Measurements from ENCODE around the gene TVP23A. TPM values are rescaled to one million over a fixed set of nuclear protein-coding genes. Genes with fewer than 3 reads are reported as not detected.

Gene TVP23A
- total RNA-seq, 1 experiment from 2014 or later: 3.1 TPM

DNA sequence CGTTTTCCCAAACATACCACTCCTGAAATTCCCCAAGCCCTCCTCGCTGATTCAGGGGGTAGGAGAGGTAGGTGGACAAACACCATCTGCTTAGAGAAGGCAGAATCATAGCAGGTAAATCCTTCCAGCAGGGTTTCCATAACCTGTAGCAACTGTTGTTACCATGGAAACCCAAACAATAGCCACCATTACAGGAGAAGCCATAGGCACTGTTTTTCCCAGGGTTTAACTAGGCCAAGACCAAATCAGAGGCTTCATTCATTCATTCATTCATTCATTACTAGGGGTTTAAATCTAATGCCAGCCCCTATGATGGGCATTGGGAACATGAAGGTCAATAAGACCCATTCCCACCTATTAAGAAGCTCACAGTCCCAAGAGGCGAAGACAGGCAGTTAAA, 32.9 kb upstream of the TVP23A start:
- no peak overlapping the region for H4K8ac ChIP-seq (replicated peaks; ENCODE audit: insufficient read length, low read depth, low read length)
- H3K9ac ChIP-seq (ENCODE audit: extremely low read depth, insufficient read length, low read length): no peak overlapping the region
- H3K4ac ChIP-seq (ENCODE audit: low read depth, low read length): no peak overlapping the region
- H3K18ac ChIP-seq (ENCODE audit: insufficient read length, low read depth, low read length): no peak overlapping the region
- H3K9me3 Mint-ChIP-seq: no peaks in the 10 kb centered on the region
- H3K4me1 Mint-ChIP-seq: no peaks in the 10 kb centered on the region
- no peaks in the 10 kb centered on the region; the same call in 1 of the 2 replicates for H3K27me3 ChIP-seq (ENCODE audit: insufficient read depth, low read length)
- no peak overlapping the region for H3K23ac ChIP-seq (ENCODE audit: insufficient read length, low read depth, low read length)
- no peaks in the 10 kb centered on the region for H3K79me1 ChIP-seq (ENCODE audit: insufficient read depth, low read depth, low read length, poor library complexity, severe bottlenecking)
- no peak overlapping the region for H3K14ac ChIP-seq (ENCODE audit: insufficient read depth, low read length)
- no peaks in the 10 kb centered on the region for H3K79me2 ChIP-seq (ENCODE audit: insufficient read depth, low read length)
- H4K5ac ChIP-seq (ENCODE audit: insufficient read length, low read depth, low read length): no peak overlapping the region
- DNase-seq: no peak
- no peak overlapping the region for H4K91ac ChIP-seq (ENCODE audit: insufficient read length, low read depth, low read length)
- H2BK20ac ChIP-seq (ENCODE audit: low read depth, low read length, poor library complexity, severe bottlenecking): no peak overlapping the region
- H2BK5ac ChIP-seq (ENCODE audit: insufficient read length, low read length): no peak overlapping the region
- H3K9me3 ChIP-seq (ENCODE audit: control insufficient read depth, low read depth, low read length): no peaks in the 10 kb centered on the region
- H3K27me3 Mint-ChIP-seq (ENCODE audit: low read depth): peaks cover 6% of the 10 kb centered on the region
- H2AK5ac ChIP-seq (ENCODE audit: insufficient read length, low read length): no peak overlapping the region
- no peaks in the 10 kb centered on the region for H4K20me1 ChIP-seq (ENCODE audit: control insufficient read depth, insufficient read depth, insufficient read length)
- H3K4me2 ChIP-seq (ENCODE audit: insufficient read depth, insufficient read length, low read length): no peak overlapping the region
- no peak overlapping the region for H2BK12ac ChIP-seq (ENCODE audit: insufficient read length, low read depth, low read length)
- 0 out of 7 replicates have a peak overlapping the region, but pooled peaks of 1 of the 3 experiments have one; percentile 69 for H3K27ac Mint-ChIP-seq
- H3K23me2 ChIP-seq (ENCODE audit: insufficient read length, low read depth, low read length, poor library complexity, severe bottlenecking): no peaks in the 10 kb centered on the region
- H3K56ac ChIP-seq (ENCODE audit: insufficient read length, low read depth, low read length): no peak overlapping the region
- H2BK120ac ChIP-seq (ENCODE audit: low read depth, low read length, poor library complexity, severe bottlenecking): no peak overlapping the region
- H3T11ph ChIP-seq (ENCODE audit: low read length): no peak overlapping the region
- TF ChIP-seq, protein P1, sequence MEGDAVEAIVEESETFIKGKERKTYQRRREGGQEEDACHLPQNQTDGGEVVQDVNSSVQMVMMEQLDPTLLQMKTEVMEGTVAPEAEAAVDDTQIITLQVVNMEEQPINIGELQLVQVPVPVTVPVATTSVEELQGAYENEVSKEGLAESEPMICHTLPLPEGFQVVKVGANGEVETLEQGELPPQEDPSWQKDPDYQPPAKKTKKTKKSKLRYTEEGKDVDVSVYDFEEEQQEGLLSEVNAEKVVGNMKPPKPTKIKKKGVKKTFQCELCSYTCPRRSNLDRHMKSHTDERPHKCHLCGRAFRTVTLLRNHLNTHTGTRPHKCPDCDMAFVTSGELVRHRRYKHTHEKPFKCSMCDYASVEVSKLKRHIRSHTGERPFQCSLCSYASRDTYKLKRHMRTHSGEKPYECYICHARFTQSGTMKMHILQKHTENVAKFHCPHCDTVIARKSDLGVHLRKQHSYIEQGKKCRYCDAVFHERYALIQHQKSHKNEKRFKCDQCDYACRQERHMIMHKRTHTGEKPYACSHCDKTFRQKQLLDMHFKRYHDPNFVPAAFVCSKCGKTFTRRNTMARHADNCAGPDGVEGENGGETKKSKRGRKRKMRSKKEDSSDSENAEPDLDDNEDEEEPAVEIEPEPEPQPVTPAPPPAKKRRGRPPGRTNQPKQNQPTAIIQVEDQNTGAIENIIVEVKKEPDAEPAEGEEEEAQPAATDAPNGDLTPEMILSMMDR (conservative IDR thresholded peaks at IDR 0.05): no peak
- no peak overlapping the region for H3K4me3 Mint-ChIP-seq
- H3K36me3 Mint-ChIP-seq (ENCODE audit: insufficient read depth in 1 of 3, low read depth in 3 of 3): no peaks in the 10 kb centered on the region
- no peaks in the 10 kb centered on the region for H3K4me1 ChIP-seq (ENCODE audit: insufficient read depth, low read length)
- no peak overlapping the region for H2BK15ac ChIP-seq (ENCODE audit: low read depth, low read length)
- WGBS (ENCODE audit: extremely low coverage, insufficient read length, low lambda C conversion rate): no CpG with 5 or more reads among the region's 3 CpGs
- H3K27ac ChIP-seq (ENCODE audit: insufficient read length, low read depth, low read length): no peak overlapping the region
- no peak overlapping the region for H2AFZ ChIP-seq (ENCODE audit: low read length)
